ENCODE measurements around the gene PRKN. TPM values are rescaled to one million over a fixed set of nuclear protein-coding genes. Genes with fewer than 3 reads are reported as not detected.

PRKN gene
- total RNA-seq, 1 experiment from 2014 or later: 2.0 TPM

GRCh38 chr6:162258647-162259046 lies 468.9 kb downstream of the PRKN start:
- Histone ChIP-seq H2BK12ac (ENCODE audit: insufficient read length, low read depth, low read length) (no peak overlapping the region), H3K79me1 (ENCODE audit: insufficient read depth, low read depth, low read length, poor library complexity, severe bottlenecking) (no peaks in the 10 kb centered on the region), H3K4me1 (ENCODE audit: insufficient read depth, low read length) (no peaks in the 10 kb centered on the region), H4K8ac (replicated peaks; ENCODE audit: insufficient read length, low read depth, low read length) (no peak overlapping the region), H2BK15ac (ENCODE audit: low read depth, low read length) (no peak overlapping the region), H3K14ac (ENCODE audit: insufficient read depth, low read length) (no peak overlapping the region), H3K9me3 (ENCODE audit: control insufficient read depth, low read depth, low read length) (no peaks in the 10 kb centered on the region), H2BK20ac (ENCODE audit: low read depth, low read length, poor library complexity, severe bottlenecking) (no peak overlapping the region), H3K56ac (ENCODE audit: insufficient read length, low read depth, low read length) (no peak overlapping the region), H2AFZ (ENCODE audit: low read length) (no peak overlapping the region), H3K4ac (ENCODE audit: low read depth, low read length) (no peak overlapping the region), H4K5ac (ENCODE audit: insufficient read length, low read depth, low read length) (no peak overlapping the region), H3K23me2 (ENCODE audit: insufficient read length, low read depth, low read length, poor library complexity, severe bottlenecking) (no peaks in the 10 kb centered on the region), H3K27me3 (ENCODE audit: insufficient read depth, low read length) (no peaks in the 10 kb centered on the region), H3K9ac (ENCODE audit: extremely low read depth, insufficient read length, low read length) (no peak overlapping the region), H3K27ac (ENCODE audit: insufficient read length, low read depth, low read length) (no peak overlapping the region), H4K20me1 (ENCODE audit: control insufficient read depth, insufficient read depth, insufficient read length) (no peaks in the 10 kb centered on the region), H3K4me2 (ENCODE audit: insufficient read depth, insufficient read length, low read length) (no peak overlapping the region), H3K18ac (ENCODE audit: insufficient read length, low read depth, low read length) (no peak overlapping the region), H2AK5ac (ENCODE audit: insufficient read length, low read length) (no peak overlapping the region), H2BK120ac (ENCODE audit: low read depth, low read length, poor library complexity, severe bottlenecking) (no peak overlapping the region), H3K23ac (ENCODE audit: insufficient read length, low read depth, low read length) (no peak overlapping the region), H3T11ph (ENCODE audit: low read length) (no peak overlapping the region), H2BK5ac (ENCODE audit: insufficient read length, low read length) (no peak overlapping the region), H4K91ac (ENCODE audit: insufficient read length, low read depth, low read length) (no peak overlapping the region), H3K79me2 (ENCODE audit: insufficient read depth, low read length) (no peaks in the 10 kb centered on the region)
- Mint-ChIP-seq H3K27ac (no peak overlapping the region), H3K4me3 (no peak overlapping the region), H3K4me1 (no peaks in the 10 kb centered on the region), H3K9me3 (no peaks in the 10 kb centered on the region), H3K36me3 (ENCODE audit: insufficient read depth in 1 of 3, low read depth in 3 of 3) (no peaks in the 10 kb centered on the region), H3K27me3 (ENCODE audit: low read depth) (no peaks in the 10 kb centered on the region)
- WGBS (ENCODE audit: extremely low coverage, insufficient read length, low lambda C conversion rate): no CpG with 5 or more reads among the region's 7 CpGs
- TF ChIP-seq, protein P1, sequence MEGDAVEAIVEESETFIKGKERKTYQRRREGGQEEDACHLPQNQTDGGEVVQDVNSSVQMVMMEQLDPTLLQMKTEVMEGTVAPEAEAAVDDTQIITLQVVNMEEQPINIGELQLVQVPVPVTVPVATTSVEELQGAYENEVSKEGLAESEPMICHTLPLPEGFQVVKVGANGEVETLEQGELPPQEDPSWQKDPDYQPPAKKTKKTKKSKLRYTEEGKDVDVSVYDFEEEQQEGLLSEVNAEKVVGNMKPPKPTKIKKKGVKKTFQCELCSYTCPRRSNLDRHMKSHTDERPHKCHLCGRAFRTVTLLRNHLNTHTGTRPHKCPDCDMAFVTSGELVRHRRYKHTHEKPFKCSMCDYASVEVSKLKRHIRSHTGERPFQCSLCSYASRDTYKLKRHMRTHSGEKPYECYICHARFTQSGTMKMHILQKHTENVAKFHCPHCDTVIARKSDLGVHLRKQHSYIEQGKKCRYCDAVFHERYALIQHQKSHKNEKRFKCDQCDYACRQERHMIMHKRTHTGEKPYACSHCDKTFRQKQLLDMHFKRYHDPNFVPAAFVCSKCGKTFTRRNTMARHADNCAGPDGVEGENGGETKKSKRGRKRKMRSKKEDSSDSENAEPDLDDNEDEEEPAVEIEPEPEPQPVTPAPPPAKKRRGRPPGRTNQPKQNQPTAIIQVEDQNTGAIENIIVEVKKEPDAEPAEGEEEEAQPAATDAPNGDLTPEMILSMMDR (conservative IDR thresholded peaks at IDR 0.05): no peak
- no peak for DNase-seq
